Hypothalamus (tissue), 51 donors: ENCODE data around the gene SLC41A3.
"Not testable (repeated sequence)": the region's sequence is repeated elsewhere in the genome, so short reads cannot be mapped to it uniquely, and the experiment has no call there.

Experiments
- DNase-seq, 51 donors: peaks; one replicate each; lab custom pipeline; 2025; lab: John Stamatoyannopoulos, UW

SLC41A3 gene

GRCh38 chr3:126107203-126107939 lies 23.4 kb upstream of the SLC41A3 start:
- DNase-seq: no peak

DNA sequence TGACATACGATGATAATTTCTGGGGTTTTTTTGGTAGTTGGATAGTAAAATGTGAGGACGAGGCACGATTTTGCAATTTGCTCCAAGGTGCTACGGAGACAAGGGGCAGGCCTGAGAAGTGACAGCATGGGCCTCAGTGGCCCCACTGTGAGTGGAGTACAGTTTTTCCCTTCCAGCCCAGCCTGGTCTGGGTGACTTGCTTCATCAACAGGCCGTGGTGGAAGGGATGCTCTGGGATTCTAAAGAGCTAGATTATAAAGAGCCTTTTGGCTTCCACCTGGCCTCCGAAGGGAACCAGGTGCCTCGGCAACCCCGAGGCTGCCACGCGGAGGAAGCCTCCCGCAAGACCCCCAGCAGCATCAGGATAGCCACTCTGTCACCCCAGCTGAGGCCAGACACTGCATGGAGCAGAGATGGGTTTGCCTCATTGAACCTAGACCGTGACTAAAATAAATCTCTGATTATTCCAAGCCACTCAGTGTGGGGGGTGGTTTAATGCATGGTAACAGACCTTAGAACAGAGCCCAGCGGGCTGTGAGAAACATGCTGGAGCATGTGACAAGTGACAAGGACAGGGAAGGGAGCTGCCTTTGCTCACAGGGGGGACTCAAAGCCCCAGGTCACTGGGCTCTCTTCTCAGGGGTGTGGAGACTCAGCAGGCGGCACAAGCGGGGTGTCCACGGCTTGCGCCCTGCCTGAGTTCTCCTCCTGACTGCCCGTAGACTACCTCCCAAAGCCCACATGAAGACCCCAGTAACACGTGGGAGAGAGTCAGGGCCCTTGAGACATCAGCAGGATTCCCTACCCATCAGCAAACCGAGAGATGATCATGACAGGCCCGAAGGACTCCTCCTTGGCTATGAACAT lies 22.6 kb upstream of the SLC41A3 start:
- DNase-seq: no peak

DNA sequence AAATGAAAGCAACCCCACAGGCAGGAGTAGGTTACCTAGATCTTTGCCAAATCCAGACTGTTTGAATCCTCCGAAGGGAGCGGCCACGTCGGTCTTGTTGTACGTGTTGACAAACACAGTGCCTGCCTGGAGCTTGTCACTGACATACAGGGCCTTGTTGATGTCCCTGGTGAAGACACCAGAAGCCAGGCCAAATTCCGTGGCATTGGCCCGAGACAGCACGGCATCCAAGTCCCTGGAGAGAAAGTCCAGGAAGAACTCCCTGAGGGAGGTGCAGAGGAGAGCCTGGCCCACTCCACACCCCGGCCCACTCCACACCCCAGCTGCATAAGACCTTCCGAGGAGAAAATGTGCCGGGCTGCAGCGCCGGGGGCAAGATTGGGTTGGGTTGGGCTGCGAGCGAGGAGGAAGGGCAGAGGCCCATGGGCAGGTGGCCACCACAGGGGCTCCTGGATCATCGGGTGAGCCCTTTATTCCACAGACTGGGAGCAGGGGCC lies 21.8 kb upstream of the SLC41A3 start:
- DNase-seq: no peak

DNA sequence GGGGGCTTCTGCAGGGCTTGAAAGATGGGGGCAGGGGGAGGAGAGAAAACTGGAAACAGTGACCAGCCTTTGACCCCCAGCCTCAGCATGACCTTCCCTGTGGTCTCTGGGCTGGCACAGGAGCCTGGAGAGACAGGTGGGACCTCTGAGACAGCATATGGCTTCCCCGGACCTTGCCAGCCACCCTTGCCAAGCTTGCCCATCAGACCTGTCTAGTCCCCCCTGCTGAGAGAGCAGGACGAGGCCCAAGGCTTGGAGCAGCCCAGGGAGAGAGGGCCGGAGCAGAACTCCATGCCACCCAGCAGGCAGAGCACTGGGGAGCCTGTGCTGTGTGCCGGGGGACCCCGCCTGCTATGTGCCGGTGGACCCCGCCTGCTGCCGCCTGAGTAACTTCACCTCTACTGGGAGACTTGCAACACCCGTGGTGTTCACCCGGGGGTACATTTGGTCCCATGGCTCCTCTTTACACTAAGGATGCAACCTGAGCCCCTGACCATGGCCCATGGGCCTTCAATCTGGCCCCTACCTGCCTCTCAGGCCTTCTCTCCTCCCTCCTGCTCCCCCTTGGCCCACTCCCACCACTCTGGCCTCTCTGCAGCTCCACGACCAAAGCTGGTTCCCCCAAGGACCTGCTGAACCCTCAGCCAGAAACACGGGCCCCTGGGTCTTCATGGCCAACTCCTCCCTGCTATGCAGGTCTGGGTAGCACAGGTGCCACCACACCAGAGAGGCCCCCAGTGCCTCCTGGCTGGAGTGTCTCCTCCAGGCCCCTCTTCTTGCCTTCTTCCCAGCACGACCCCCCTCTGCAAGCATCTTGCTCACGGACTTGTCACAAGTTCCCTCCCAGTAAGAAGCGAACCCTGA lies 21.1 kb upstream of the SLC41A3 start:
- DNase-seq: no peak

DNA sequence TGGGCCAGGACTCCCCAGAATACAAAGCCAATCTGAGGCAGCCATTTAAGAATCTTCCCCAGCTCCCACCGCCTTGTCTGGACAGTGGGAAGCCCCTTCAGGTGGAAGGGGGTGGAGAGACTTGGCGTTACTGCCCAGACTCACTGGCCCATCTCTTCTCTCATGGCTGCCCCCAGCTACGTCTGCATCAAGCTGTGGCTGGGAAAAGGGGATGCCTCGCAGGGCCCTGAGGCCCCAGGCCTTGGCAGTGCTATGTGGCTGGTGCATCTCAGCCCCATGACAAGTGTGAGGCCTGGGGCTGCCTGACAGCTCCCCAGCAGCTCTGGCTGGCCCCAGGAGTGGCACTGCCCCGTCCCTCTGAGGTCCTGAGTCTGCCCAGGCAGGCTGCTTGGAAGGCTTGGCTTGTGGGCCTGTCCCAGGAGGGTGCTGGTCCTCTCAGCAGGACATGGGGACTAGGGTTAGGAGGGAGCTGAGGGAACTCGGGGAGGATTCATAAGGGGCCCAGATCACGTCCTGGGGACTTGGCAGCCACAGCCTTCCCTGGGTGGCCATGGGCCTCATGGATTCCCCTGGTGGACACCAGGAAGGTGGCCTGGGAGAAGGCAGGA lies 20.2 kb upstream of the SLC41A3 start:
- no peak for DNase-seq

- DNase-seq: no peak
Measured at GRCh38 chr3:126103121-126104027, 19.4 kb upstream of the SLC41A3 start.

DNA sequence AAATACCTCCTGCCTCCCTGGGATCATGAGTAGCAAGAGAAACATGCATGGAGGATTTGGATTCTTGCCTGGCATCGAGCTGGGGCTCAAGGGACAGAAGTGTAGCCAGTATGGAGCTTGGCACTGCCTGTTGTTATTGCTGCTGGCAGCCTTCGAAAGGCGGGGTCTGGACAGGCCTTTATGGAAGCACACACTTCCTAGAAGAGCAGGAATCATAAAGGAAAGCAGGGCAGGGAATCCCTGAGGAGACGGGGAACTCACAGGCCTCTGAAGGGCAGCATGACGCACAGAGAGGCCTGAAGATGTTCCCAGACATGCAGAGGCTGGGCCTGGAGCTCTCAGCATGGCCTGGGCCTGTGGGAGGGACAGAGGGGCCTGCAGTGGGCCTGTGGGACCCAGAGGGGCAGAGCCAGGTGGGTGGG lies 18.6 kb upstream of the SLC41A3 start:
- DNase-seq: peak in 1 of 51 donors; percentile 30

- no peak for DNase-seq
Measured at GRCh38 chr3:126102011-126102410, 18.1 kb upstream of the SLC41A3 start.

DNA sequence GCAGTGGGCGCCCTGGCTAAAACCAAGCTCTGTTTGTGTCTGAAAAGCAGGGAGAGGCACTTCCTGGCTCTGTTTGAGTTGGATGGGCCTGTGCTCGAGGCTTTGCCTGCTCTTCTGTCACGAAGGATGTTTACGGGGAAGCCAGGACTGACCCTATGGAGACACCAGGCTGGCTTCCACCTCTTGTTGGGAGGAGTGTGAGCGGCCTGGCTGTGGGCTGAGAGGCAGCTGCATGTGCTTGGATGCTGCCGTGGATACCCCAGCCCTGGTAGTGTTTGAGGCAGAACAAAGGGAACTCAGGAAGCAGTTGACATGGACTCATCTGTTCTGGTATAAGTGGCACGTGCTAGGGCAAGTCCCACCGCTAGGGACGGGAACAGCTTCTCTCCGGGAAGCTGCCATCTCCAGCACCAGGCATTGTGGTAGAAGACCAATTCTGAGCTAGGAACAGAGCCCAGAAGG lies 17.6 kb upstream of the SLC41A3 start:
- DNase-seq: no peak

DNA sequence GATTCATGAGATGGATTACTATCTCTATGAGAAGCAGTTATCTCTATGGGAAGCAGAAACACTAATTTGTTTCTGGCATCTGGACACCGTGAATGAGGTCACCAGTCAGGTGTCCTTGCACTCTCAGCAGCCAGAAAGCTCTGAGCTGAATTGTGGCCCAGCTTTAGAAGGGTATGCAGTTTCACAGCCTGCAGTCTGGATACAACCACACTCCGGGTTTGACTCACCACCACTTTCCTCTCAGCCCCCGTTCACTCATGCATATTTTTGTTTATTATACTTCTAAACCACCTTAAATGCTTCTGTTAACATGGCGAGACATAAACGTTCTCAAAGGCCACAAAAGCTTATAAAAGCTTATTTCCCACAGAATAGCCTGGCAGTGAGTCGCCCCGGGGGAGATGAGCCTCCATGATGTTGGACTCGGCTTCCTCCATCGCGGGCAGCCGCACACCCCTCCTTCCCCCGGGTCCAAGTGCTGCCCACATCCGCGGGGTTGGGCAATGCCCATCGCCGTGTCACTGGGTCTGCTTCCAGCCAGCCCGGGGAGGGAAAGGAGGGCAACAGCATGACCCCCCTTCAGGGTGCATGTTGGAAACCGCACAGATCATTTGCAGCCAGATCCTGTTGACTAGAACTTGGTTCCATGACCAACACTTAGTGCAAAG lies 16.8 kb upstream of the SLC41A3 start:
- DNase-seq: peak in 2 of 51 donors; percentile 10 to 19

DNA sequence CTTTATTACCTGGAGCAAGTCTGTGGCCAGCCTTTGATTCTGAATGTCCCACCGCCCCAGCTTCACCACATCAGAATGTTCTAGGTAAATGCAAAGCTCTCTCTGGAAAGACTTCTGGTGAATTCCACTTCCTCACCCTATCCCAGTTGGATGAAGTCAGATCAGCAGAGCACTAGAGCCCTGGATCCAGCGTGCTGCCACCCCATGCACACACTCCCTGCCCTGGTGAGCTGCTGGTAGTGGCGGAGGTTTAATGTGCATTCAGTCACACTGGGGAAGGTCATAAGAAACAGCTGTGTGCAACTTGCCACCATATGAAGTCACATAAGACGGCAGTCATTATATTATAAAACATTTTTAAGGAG lies 16.3 kb upstream of the SLC41A3 start:
- no peak for DNase-seq

- peak in 1 of 51 donors; percentile 26 for DNase-seq
Measured at GRCh38 chr3:126098391-126098858, 14.5 kb upstream of the SLC41A3 start.

- no peak for DNase-seq
Measured at GRCh38 chr3:126097801-126098200, 13.9 kb upstream of the SLC41A3 start.

DNA sequence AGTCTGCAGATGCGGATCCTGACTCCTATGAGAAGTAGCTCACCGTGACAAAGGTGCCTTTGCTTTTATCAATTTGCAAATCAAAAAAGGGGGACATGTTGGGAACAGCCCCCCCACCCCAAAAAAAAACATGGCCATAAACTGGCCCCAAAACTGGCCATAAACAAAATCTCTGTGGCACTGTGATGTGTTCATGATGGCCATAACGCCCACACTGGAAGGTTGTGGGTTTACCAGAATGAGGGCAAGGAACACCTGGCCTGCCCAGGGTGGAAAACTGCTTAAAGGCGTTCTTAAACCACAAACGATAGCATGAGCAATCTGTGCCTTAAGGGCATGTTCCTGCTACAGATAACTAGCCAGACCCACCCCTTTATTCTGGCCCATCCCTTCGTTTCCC lies 12.3 kb upstream of the SLC41A3 start:
- not testable (repeated sequence) for DNase-seq

GRCh38 chr3:126092128-126092527 lies 8.2 kb upstream of the SLC41A3 start:
- DNase-seq: not testable (repeated sequence)

DNA sequence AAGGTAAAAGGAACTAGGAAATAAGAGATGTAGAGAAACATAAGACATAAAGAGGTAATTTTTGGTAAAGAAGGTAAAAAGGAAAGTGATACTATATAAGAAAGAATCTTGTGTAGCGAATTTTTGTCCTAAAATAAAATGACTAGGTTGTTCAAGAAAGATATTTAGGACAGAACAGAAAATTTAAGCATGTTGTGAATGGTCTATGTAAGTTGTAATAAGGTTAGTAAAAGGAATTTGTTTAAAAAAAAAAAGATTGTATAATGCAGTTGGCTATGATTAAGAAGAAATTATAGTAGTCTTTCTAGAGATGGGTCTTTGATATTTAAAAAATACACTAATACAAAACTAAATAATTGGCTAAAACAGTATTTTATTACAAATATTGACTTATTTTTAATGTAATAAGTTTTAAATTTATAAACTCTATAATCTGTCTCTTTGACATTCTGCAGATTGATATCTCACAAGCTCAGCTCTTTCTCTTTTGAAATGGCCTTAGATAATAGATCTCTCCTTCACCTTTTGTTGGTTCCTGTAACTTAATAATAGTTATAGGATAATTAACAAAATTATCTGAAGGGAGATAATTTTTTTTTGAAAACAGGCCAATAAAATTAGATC lies 3.7 kb upstream of the SLC41A3 start:
- no peak for DNase-seq

DNA sequence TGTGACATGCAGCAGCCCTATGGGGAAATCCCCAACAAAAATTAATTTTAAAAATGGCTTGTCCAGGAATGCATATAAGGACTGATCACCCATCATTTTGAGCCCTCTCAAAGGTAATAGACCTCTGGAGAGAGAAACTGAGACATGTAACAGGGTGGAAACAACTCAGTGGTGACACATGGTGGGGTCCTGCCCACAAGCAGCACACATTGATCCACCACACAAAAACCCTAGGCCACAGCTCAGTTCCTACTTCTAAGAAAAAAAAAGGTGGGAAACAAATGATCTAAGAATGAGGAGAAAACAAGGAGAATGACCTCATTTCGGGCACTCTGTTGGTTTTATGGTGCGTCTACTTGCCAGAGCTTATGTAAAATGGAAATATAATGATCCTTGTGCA lies 1.9 kb upstream of the SLC41A3 start:
- no peak for DNase-seq

DNA sequence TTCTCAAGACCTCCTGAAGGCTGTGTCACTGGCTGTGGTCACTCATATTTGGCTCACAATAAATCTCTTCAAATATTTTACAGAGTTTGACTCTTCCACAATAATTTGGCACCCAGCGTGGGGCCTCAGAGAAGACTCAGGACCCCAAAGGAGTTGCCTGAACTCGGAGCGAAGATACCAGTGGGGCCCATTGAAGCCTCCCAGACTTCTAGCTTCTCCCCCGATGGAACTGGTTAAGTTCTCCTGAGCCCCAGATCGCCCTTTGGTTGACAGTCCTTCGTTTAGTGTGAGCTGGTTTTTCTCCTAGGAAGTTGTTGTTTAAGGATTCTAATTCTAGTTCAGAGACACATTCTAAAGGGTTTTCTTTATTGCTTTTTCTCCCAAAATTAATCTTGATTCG lies 1.4 kb upstream of the SLC41A3 start:
- DNase-seq: no peak
